WTC11 (cell line): ENCODE results near the gene RAB3IL1.

ENCODE experiments used
- PREB ChIP-seq: sonication (generic); formaldehyde crosslinking; IDR thresholded peaks from 2 replicates; pipeline ENCODE4 v1.8.1; 2022; ENCODE audit warnings: mild to moderate bottlenecking, missing genetic modification reagents, moderate library complexity, borderline replicate concordance
- TF ChIP-seq, protein P1 (sequence below): sonication (generic); formaldehyde crosslinking; IDR thresholded peaks from 2 replicates; pipeline ENCODE4 v1.8.0; 2022; ENCODE audit warnings: mild to moderate bottlenecking, missing genetic modification reagents

GRCh38 chr11:61916737-61917333, 531 bp downstream of the RAB3IL1 start:
- TF ChIP-seq PREB (CRISPR knock-in tag): no peak
- TF ChIP-seq, protein P1, sequence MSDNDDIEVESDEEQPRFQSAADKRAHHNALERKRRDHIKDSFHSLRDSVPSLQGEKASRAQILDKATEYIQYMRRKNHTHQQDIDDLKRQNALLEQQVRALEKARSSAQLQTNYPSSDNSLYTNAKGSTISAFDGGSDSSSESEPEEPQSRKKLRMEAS (CRISPR knock-in tag): no peak
